ENCODE data around the gene RNF31.

The RNF31 gene

DNA sequence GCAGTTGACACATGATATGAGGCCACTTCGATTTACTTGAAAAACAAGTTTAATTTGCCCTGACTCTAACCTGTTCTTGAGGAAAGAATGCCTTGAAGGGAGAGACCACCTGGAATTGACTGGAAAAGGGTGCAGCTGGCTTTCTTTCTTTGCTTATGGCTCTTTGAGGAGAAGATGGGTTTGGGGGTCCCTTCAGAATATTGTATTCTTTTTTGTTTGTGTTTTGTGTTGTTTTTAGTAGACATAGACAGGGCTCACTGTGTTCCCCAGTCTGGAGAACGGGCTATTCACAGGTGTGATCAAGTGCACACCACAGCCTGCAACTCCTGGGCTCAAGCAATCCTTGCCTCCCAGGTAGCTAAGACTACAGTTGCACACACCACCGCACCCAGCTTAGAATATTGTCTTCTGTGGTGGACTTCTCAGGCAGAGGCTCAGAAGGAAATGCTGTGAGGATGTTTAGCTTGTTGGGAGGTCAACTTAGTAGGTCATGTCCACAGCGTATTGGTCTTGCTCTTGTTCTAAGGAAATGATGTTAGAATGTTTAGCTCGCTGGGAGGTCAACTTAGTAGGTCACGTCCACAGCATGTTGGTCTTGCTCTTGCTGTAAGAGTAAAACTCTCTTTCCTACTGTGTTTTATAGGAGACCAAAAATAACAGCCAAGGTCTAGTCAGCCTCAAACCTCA is 31.0 kb upstream of the RNF31 start:
- no peak for DNase-seq (ENCODE audit: low read depth in 2 of 2)

DNA sequence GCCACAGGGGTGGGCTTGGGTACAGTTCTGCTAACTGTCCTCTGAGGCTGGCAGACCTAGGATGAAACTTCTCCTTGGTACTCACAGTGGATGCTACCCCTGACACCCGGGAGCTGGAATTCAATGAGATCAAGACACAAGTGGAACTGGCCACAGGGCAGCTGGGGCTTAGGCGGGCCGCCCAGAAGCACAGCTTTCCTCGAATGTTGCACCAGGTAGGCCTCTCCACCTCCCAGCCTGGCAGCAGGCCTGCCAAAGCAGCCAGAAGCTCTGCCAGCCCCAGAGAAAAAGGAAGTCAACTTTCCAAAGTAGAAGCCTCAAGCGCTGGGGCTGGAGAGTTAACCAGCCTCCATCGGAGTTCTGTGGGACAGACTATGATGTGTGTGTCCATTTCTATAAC is 30.1 kb upstream of the RNF31 start:
- no peak for DNase-seq (ENCODE audit: low read depth in 2 of 2)

DNA sequence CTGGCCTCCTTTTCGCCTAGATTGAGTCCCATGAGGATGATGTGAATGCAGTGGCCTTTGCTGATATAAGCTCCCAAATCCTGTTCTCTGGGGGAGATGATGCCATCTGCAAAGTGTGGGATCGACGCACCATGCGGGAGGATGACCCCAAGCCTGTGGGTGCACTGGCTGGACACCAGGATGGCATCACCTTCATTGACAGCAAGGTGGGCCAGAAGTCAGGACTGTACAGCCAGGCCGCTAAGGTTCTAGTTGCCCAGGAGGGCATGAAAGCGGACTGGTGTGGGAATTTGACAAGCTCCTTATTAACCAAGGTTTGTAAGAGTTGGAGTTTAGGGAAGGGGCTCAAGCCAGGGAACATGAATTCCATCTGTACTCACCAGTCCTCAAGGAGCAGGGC is 27.6 kb upstream of the RNF31 start:
- DNase-seq (ENCODE audit: low read depth in 2 of 2), result no peak

DNA sequence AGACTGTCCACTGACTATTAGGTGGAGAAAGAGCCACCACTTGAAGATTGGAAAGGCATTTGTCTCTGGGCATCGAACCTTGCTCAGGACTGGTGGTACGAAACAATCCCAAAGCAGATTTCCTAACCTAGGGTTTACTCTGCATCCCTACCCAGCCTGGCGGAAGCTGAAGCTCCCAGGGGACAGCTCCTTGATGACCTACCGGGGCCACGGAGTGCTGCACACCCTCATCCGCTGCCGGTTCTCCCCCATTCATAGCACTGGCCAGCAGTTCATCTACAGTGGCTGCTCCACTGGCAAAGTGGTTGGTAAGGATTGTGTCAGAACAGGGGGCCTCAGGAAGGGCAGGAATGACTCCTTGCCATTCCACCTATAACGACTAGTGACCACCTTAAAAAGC is 26.1 kb upstream of the RNF31 start:
- no peak for DNase-seq (ENCODE audit: low read depth in 2 of 2)

DNA sequence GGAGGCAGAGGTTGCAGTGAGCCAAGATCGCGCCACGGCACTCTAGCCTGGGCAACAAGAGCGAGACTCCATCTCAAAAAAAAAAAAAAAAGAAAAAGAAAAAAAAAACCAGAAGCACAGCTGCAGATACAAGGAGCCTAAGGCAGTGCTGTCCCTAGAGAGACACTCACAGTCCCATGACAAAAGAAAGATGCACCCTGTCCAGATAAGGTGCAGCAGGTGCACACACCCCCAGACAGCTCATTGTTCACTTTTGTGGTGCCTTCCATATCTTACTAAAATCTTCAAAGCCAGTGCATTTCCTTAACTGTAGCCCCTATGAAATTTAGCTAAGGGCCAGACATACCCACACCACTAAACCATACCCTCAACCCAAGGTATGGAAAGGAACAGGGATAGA is 24.9 kb upstream of the RNF31 start:
- DNase-seq (ENCODE audit: low read depth in 2 of 2), result no peak

GRCh38 chr14:24122898-24123297 is 24.4 kb upstream of the RNF31 start:
- DNase-seq (ENCODE audit: low read depth in 2 of 2), result no peak

DNA sequence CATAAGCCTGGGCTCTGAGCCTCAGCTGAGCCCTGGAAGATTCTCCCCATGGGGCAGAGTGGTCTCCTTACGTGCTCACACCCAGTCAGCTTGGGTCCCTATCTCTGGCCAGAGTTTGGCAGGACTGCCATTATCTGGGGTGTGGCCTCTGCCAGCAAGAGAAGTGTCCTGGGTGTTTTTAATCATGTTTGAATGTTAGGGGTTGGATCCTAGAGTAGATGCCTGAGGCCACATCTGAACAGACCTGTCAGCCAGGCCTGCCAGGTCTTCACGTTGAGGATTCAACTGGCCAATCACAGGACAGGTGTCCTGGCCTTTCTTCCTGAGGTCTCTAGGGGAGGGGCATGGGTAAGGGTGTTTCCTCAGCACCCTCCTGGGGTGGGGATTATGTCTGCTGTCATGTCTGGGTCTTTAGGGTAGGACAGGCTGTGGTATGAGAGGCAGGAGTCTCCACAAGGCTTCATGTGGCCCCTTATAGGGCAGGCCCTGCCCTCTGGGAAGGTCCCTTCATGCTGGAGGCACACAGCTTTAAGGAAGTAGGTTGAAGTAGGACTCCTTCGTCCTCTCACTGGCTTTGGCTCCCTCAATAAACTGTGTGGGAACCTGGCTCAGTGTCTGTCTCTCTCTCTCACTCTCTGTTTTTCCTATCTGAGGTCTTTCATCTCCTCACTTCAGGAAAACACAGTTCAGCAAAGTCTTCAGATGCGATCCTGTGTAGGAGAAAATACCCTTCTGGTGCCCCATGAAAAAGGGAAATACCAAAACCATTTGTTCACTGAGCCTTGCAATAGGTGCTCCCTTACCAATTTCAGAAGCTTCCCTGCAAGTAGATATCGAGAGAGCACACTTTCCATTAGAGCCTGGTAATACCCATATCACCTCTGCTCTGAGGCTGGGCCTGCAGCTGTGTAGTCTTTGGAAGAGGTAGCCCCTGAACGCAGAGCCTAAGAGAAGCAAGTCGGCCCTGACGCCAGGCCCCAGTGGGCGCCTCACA is 23.6 kb upstream of the RNF31 start:
- no peak for DNase-seq (ENCODE audit: low read depth in 2 of 2)

GRCh38 chr14:24126939-24127338 is 20.4 kb upstream of the RNF31 start:
- no peak for DNase-seq (ENCODE audit: low read depth in 2 of 2)

- DNase-seq (ENCODE audit: low read depth in 2 of 2), result no peak
These were observed 19.6 kb upstream of the RNF31 start for GRCh38 chr14:24127673-24128072.

- no peak for DNase-seq (ENCODE audit: low read depth in 2 of 2)
These were observed 17.8 kb upstream of the RNF31 start for GRCh38 chr14:24129410-24129998.

DNA sequence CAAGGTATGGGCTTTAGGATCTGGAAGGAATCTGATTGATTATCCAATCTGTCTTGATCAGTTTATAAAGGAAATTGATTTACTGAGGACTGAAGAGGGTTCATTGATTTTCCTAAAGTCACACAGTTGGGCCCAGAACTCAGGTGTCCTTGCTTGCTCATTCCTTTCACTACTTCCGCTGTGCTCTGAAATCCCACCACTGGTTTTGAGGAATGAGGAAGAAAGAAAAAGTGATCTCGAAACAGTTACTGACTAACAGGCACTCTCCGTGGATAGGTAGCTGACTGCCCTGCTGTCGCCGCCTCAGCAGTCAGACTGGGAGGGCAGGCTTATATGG is 16.9 kb upstream of the RNF31 start, which contains the start of gene FITM1:
TSS of gene FITM1 (plus strand) at position 280 of the 337 bp plus-strand sequence. CDS start 905 bp downstream, outside the sequence.
- no peak for DNase-seq (ENCODE audit: low read depth in 2 of 2)

GRCh38 chr14:24130717-24131548 is 16.4 kb upstream of the RNF31 start:
- DNase-seq (ENCODE audit: low read depth in 2 of 2), result no peak

- no peak for DNase-seq (ENCODE audit: low read depth in 2 of 2)
These were observed 15.7 kb upstream of the RNF31 start for GRCh38 chr14:24131549-24131966.

- no peak for DNase-seq (ENCODE audit: low read depth in 2 of 2)
These were observed 15.1 kb upstream of the RNF31 start for GRCh38 chr14:24132061-24132685.

- DNase-seq (ENCODE audit: low read depth in 2 of 2), result no peak
These were observed 14.3 kb upstream of the RNF31 start for GRCh38 chr14:24132976-24133375.

GRCh38 chr14:24133735-24134134 is 13.6 kb upstream of the RNF31 start:
- no peak for DNase-seq (ENCODE audit: low read depth in 2 of 2)

DNA sequence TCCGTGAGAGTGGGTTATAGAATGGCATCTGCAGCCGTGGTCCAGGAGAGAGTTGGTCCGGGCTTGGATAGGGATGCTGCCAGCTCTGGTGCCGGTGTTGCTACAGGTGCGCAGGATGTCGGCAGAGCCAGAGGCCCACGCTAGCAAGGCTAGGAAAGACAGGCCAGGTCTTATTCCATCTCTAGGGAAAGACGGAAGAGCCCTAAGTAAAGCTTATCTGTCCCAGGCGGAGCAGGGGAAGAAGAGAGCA is 11.8 kb upstream of the RNF31 start:
- no peak for DNase-seq (ENCODE audit: low read depth in 2 of 2)

- DNase-seq (ENCODE audit: low read depth in 2 of 2), result peak; percentile 85 to 92
These were observed 11.2 kb upstream of the RNF31 start, which contains the start of gene PSME1 for GRCh38 chr14:24135834-24136683. PSME1 (plus strand) TSS chr14:24136194; CDS start chr14:24136263, 69 bp downstream.

DNA sequence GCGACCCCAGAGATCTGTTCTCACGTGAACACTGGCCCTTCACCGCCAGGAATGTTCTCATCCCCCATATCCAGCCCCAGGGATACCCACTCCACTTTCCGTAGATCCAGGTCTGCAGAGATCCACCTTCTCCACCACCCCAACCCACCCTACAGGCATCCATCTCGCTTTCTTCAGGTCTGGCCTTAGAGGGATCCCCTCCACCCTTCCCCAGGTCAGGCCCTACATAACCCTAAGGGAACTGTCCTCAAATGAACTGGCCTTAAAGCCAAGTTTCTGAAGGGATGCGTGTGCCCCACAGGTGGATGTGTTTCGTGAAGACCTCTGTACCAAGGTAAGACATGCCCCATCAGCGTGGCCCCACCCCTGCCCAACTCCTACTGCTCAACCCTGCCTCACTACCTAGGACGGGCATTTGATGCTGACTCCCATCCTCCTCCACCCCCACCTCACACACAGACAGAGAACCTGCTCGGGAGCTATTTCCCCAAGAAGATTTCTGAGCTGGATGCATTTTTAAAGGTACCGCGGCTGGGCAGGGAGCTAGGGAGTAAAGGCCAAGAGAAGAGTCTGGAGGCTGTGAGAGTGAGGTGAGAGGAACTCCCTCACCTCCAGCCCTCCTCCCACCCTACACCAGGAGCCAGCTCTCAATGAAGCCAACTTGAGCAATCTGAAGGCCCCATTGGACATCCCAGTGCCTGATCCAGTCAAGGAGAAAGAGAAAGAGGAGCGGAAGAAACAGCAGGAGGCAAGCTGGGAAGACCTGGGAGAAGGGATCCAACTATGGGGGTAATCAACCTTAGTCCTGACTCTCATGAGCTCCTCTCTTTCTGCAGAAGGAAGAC is 10.4 kb upstream of the RNF31 start:
- no peak for DNase-seq (ENCODE audit: low read depth in 2 of 2)
